Neuronal stem cell (in vitro differentiated cells): Measurements from ENCODE around the gene PLEKHM3.

Source experiments
- DNase-seq: peaks from one replicate; pipeline ENCODE4 v3.0.0-alpha.2; 2013; ENCODE audit warnings: low spot score
- H2AFZ ChIP-seq: one replicate; pipeline ENCODE4 v1.6.1; 2013; ENCODE audit warnings: mild to moderate bottlenecking, low read length, inconsistent platforms
- H2AK5ac ChIP-seq: 2 replicates; pipeline ENCODE4 v1.6.1; 2013; ENCODE audit warnings: low read depth, mild to moderate bottlenecking, inconsistent platforms, low read length, moderate library complexity, mixed read lengths
- H2BK120ac ChIP-seq: 2 replicates; pipeline ENCODE4 v1.6.1; 2013; ENCODE audit warnings: low read depth, mild to moderate bottlenecking, inconsistent platforms, low read length, moderate library complexity, mixed read lengths
- H2BK12ac ChIP-seq: one replicate; pipeline ENCODE4 v1.6.1; 2013; ENCODE audit warnings: low read length, inconsistent platforms
- H2BK15ac ChIP-seq: 2 replicates; pipeline ENCODE4 v1.6.1; 2013; ENCODE audit warnings: mild to moderate bottlenecking, low read length, inconsistent platforms, mixed read lengths
- H2BK5ac ChIP-seq: one replicate; pipeline ENCODE4 v1.6.1; 2013; ENCODE audit warnings: inconsistent platforms, mild to moderate bottlenecking, low read length, moderate library complexity
- H3K14ac ChIP-seq: one replicate; pipeline ENCODE4 v1.6.1; 2013; ENCODE audit warnings: low read length, inconsistent platforms
- H3K18ac ChIP-seq: 2 replicates; pipeline ENCODE4 v1.6.1; 2013; ENCODE audit warnings: low read length, inconsistent platforms
- H3K23ac ChIP-seq: 2 replicates; pipeline ENCODE4 v1.6.1; 2013; ENCODE audit warnings: low read depth, mild to moderate bottlenecking, mixed read lengths, low read length, inconsistent platforms; ENCODE audit not compliant: poor library complexity
- H3K27ac ChIP-seq: replicated peaks from 3 replicates; pipeline ENCODE4 v1.5.1; 2013; ENCODE audit warnings: low read length, inconsistent platforms
- H3K27me3 ChIP-seq, 3 experiments: 2 replicates each; pipeline ENCODE4 v1.6.1; 2013; ENCODE audit warnings: low read length in 3 of 3, mild to moderate bottlenecking in 2 of 3, inconsistent platforms in 1 of 3, low read depth in 1 of 3, mixed read lengths in 1 of 3, moderate library complexity in 1 of 3; ENCODE audit not compliant: control insufficient read depth in 3 of 3, insufficient read depth in 3 of 3
- H3K36me3 ChIP-seq, 2 donors: replicated peaks in 1 of 2; 2 replicates each; pipeline ENCODE4 v1.6.1; 2013; ENCODE audit warnings: low read length in 2 of 2; ENCODE audit not compliant: control insufficient read depth in 2 of 2, insufficient read depth in 2 of 2
- H3K4ac ChIP-seq: 2 replicates; pipeline ENCODE4 v1.6.1; 2013; ENCODE audit warnings: inconsistent platforms, mild to moderate bottlenecking, low read length, moderate library complexity
- H3K4me1 ChIP-seq, 2 donors: 1 replicate in 1 of 2; 2 replicates in 1 of 2; pipeline ENCODE4 v1.6.1; 2013; ENCODE audit warnings: low read length in 2 of 2, low read depth in 1 of 2; ENCODE audit not compliant: control insufficient read depth in 2 of 2, insufficient read depth in 1 of 2
- H3K4me2 ChIP-seq: one replicate; pipeline ENCODE4 v1.6.1; 2013; ENCODE audit warnings: mild to moderate bottlenecking, low read length, inconsistent platforms; ENCODE audit not compliant: insufficient read depth, poor library complexity, severe bottlenecking
- H3K4me3 ChIP-seq, 2 donors: 2 replicates each; pipeline ENCODE4 v1.5.1; 2013; ENCODE audit warnings: low read length in 2 of 2, mild to moderate bottlenecking in 2 of 2, inconsistent platforms in 1 of 2, moderate library complexity in 1 of 2
- H3K79me1 ChIP-seq: one replicate; pipeline ENCODE4 v1.6.1; 2013; ENCODE audit warnings: low read depth, mild to moderate bottlenecking, inconsistent platforms, low read length, moderate library complexity
- H3K9ac ChIP-seq: one replicate; pipeline ENCODE4 v1.6.1; 2013; ENCODE audit warnings: mild to moderate bottlenecking, low read depth, low read length, inconsistent platforms; ENCODE audit not compliant: poor library complexity
- H3K9me3 ChIP-seq, 2 donors: replicated peaks in 1 of 2; 2 replicates each; pipeline versions ENCODE3 to v1.6.1; 2013; ENCODE audit warnings: low read length in 2 of 2, mild to moderate bottlenecking in 2 of 2, inconsistent platforms in 1 of 2, low read depth in 1 of 2, mixed read lengths in 1 of 2, moderate library complexity in 1 of 2; ENCODE audit not compliant: control insufficient read depth in 2 of 2, insufficient read depth in 1 of 2
- H4K8ac ChIP-seq: one replicate; pipeline ENCODE4 v1.6.1; 2013; ENCODE audit warnings: low read depth, mild to moderate bottlenecking, inconsistent platforms, low read length, moderate library complexity
- H4K91ac ChIP-seq: one replicate; pipeline ENCODE4 v1.6.1; 2013; ENCODE audit warnings: low read length, low read depth, mild to moderate bottlenecking, inconsistent platforms; ENCODE audit not compliant: poor library complexity
- WGBS, 2 donors: extraction: QIAGEN DNeasy Blood & Tissue Kit; methylation state at CpG; one replicate each; pipeline ENCODE4 v1.1.7; 2013; ENCODE audit warnings: missing lambda C conversion rate in 2 of 2, mixed read lengths in 1 of 2; ENCODE audit not compliant: insufficient read length in 2 of 2, insufficient replicate concordance in 1 of 2; ENCODE audit errors: extremely low coverage in 2 of 2; 5-methylcytosine and 5-hydroxymethylcytosine counted together

Gene PLEKHM3

DNA sequence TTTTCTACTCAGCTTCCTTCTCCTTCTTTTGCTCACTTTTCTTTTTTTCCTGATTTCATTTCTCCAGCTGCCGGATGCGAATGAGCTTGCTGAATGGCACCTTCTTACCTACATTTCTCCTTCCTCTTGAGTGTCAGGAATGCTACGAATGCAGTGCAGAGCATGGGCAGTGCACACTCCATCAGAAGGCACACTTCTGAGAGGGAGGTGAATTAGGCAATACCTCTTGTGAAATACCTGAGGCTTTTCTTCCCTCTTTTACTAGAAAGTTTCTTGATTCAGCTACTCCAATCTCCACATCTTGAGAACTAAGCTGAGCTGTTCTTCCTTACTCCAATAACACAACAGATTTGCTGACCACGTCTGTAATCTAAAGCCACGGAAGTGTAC, 51.1 kb downstream of the PLEKHM3 start:
- Histone ChIP-seq H2BK120ac (no peak overlapping the region), H3K9me3 (no peaks in the 10 kb centered on the region), H2BK15ac (no peak overlapping the region), H3K27ac (peak overlapping the region; percentile 9), H3K4me1 (peaks cover 11 to 15% of the 10 kb centered on the region in 2 donors), H3K23ac (no peak overlapping the region), H2AK5ac (no peak overlapping the region), H3K4me3 (no peak overlapping the region), H3K4me2 (no peak overlapping the region), H3K14ac (no peak overlapping the region), H3K27me3 (no peaks in the 10 kb centered on the region), H4K8ac (no peak overlapping the region), H2BK5ac (no peak overlapping the region), H2BK12ac (no peak overlapping the region), H4K91ac (no peak overlapping the region), H3K36me3 (no peaks in the 10 kb centered on the region), H2AFZ (no peak overlapping the region), H3K9ac (no peak overlapping the region), H3K18ac (no peak overlapping the region), H3K4ac (no peak overlapping the region), H3K79me1 (no peaks in the 10 kb centered on the region)
- no CpG with 5 or more reads among the region's 5 CpGs for WGBS, 2 donors
- DNase-seq: no peak

GRCh38 chr2:207970826-207971180, 54.5 kb downstream of the PLEKHM3 start:
- Histone ChIP-seq H3K4me3 (no peak overlapping the region), H3K14ac (no peak overlapping the region)

GRCh38 chr2:207970147-207970825, 55.0 kb downstream of the PLEKHM3 start:
- no peak overlapping the region for H2BK5ac ChIP-seq
- no peak overlapping the region for H4K91ac ChIP-seq
- no peak overlapping the region for H3K9ac ChIP-seq
- H2BK120ac ChIP-seq: no peak overlapping the region
- H2AK5ac ChIP-seq: no peak overlapping the region
- no peak overlapping the region for H4K8ac ChIP-seq
- H3K23ac ChIP-seq: no peak overlapping the region
- peak overlapping the region; percentile 96 for H3K27ac ChIP-seq
- peaks cover 0 to 5% (median 0%) of the 10 kb centered on the region in 3 experiments for H3K27me3 ChIP-seq
- H2AFZ ChIP-seq: peak overlapping the region; percentile 44
- H3K18ac ChIP-seq: no peak overlapping the region
- H3K4me2 ChIP-seq: no peak overlapping the region
- no peak overlapping the region for H2BK12ac ChIP-seq
- H3K4me1 ChIP-seq: peaks cover 18 to 24% of the 10 kb centered on the region in 2 donors
- H3K79me1 ChIP-seq: no peaks in the 10 kb centered on the region
- H3K4ac ChIP-seq: no peak overlapping the region
- no peaks in the 10 kb centered on the region for H3K36me3 ChIP-seq
- peak; percentile 96 for DNase-seq
- WGBS, 2 donors: no CpG with 5 or more reads among the region's 3 CpGs
- H3K14ac ChIP-seq: no peak overlapping the region
- H3K9me3 ChIP-seq: no peaks in the 10 kb centered on the region
- H3K4me3 ChIP-seq: no peak overlapping the region
- no peak overlapping the region for H2BK15ac ChIP-seq

More at GRCh38 chr2:207970826-207971180, 54.5 kb downstream of the PLEKHM3 start:
- Histone ChIP-seq H2AFZ (no peak overlapping the region), H2BK15ac (no peak overlapping the region), H3K4me2 (no peak overlapping the region), H3K79me1 (no peaks in the 10 kb centered on the region), H3K27me3 (peaks cover 0 to 5% (median 0%) of the 10 kb centered on the region in 3 experiments), H3K9ac (no peak overlapping the region), H2AK5ac (no peak overlapping the region), H3K9me3 (no peaks in the 10 kb centered on the region), H3K4me1 (peaks cover 18 to 24% of the 10 kb centered on the region in 2 donors), H3K18ac (no peak overlapping the region), H4K8ac (no peak overlapping the region), H3K27ac (peak overlapping the region; percentile 91), H3K4ac (no peak overlapping the region), H3K36me3 (no peaks in the 10 kb centered on the region), H2BK5ac (no peak overlapping the region), H2BK12ac (no peak overlapping the region), H3K23ac (no peak overlapping the region), H2BK120ac (no peak overlapping the region), H4K91ac (no peak overlapping the region)
- DNase-seq: no peak

DNA sequence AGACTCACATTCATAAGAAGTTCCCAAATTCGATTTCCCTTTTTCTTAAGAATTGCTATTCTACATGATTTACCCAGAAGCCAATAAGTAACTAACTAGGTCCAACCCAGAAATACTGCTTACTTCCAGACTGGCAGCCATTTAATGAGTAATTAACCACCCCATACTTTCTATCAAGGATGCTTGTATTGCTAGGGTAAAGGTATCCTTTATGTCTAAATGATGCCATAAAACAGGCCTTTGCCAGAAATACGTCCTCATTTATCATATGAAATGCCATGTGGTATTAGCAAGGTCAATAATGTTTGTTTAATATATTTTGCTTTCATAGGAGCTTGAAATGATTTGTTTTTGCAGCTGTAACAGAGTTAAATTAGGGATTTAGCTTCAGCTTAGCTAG, 56.1 kb downstream of the PLEKHM3 start:
- no CpG with 5 or more reads among the region's 2 CpGs for WGBS, 2 donors
- Histone ChIP-seq H3K27ac (peak overlapping the region; percentile 96), H2BK12ac (no peak overlapping the region), H3K9ac (no peak overlapping the region), H3K9me3 (no peaks in the 10 kb centered on the region), H3K4ac (no peak overlapping the region), H2BK120ac (no peak overlapping the region), H2BK5ac (no peak overlapping the region), H3K79me1 (no peaks in the 10 kb centered on the region), H2AFZ (no peak overlapping the region), H3K18ac (no peak overlapping the region), H2AK5ac (no peak overlapping the region), H3K4me3 (no peak overlapping the region), H3K4me2 (no peak overlapping the region), H3K4me1 (peaks cover 18 to 24% of the 10 kb centered on the region in 2 donors), H4K8ac (no peak overlapping the region), H3K36me3 (no peaks in the 10 kb centered on the region), H4K91ac (no peak overlapping the region), H2BK15ac (no peak overlapping the region), H3K14ac (no peak overlapping the region), H3K27me3 (peaks cover 0 to 5% (median 0%) of the 10 kb centered on the region in 3 experiments), H3K23ac (no peak overlapping the region)
- DNase-seq: no peak
